Panc1 (cell line): ENCODE results near the gene IL17RB. TPM values are rescaled to one million over a fixed set of nuclear protein-coding genes. Genes with fewer than 3 reads are reported as not detected.

Source experiments
- ATAC-seq: fragments of 200-7000 bp; cut with Tn5 transposase; 2 replicates; pipeline ENCODE4 v1.9.1; 2020; ENCODE audit warnings: mild to moderate bottlenecking, moderate library complexity
- BruUV-seq: library from RNA; stranded (reverse); fragments of 400-500 nt; replicated peaks from 2 replicates; lab custom pipeline; 2021; lab: Mats Ljungman, UMichigan
- CTCF ChIA-PET: fragments of 300-600 bp; sonication (Branson Sonifier 250); formaldehyde crosslinking; loops from one replicate; lab custom pipeline; 2022; ENCODE audit warnings: antibody characterized with exemption; lab: Charles Lee
- POLR2A ChIA-PET: fragments of 300-600 bp; sonication (Branson Sonifier 250); formaldehyde crosslinking; loops from one replicate; lab custom pipeline; 2022; ENCODE audit warnings: antibody characterized with exemption; lab: Charles Lee
- DNase-seq: peaks from one replicate; pipeline ENCODE4 v3.0.0-alpha.2; 2010; ENCODE audit warnings: low read depth, low spot score
- H3K27ac ChIP-seq: 2 replicates; pipeline ENCODE4 v1.5.1; 2011; ENCODE audit warnings: mild to moderate bottlenecking, low read length, inconsistent platforms
- H3K27me3 ChIP-seq: fragments of 200-500 bp; sonication (Bioruptor generic); 2 replicates; pipeline ENCODE4 v1.6.0; 2014; ENCODE audit warnings: low read length, inconsistent platforms; ENCODE audit not compliant: control insufficient read depth, insufficient read depth
- H3K36me3 ChIP-seq: fragments of 200-500 bp; sonication (Bioruptor generic); 2 replicates; pipeline ENCODE4 v1.5.1; 2014; ENCODE audit warnings: inconsistent platforms, mild to moderate bottlenecking, low read length, moderate library complexity; ENCODE audit not compliant: control insufficient read depth, insufficient read depth
- H3K4me1 ChIP-seq: 2 replicates; pipeline ENCODE4 v1.5.1; 2011; ENCODE audit warnings: inconsistent platforms, mild to moderate bottlenecking, low read length, moderate library complexity; ENCODE audit not compliant: control insufficient read depth, insufficient read depth
- H3K4me3 ChIP-seq, 2 experiments: 2 replicates each; pipeline ENCODE4 v1.5.1; 2011 to 2012; ENCODE audit warnings: low read depth in 2 of 2, low read length in 2 of 2, mild to moderate bottlenecking in 2 of 2, inconsistent platforms in 1 of 2, moderate library complexity in 1 of 2
- H3K9me3 ChIP-seq: fragments of 200-500 bp; sonication (Bioruptor generic); 2 replicates; pipeline ENCODE4 v1.5.1; 2014; ENCODE audit warnings: low read depth, mild to moderate bottlenecking, inconsistent platforms, low read length, moderate library complexity; ENCODE audit not compliant: control insufficient read depth, insufficient read depth
- CTCF ChIP-seq: fragments of 450-650 bp; IDR thresholded peaks from 2 replicates; pipeline ENCODE4 v1.5.1; 2017; ENCODE audit warnings: mild to moderate bottlenecking
- POLR2AphosphoS5 ChIP-seq: IDR thresholded peaks from 2 replicates; pipeline ENCODE4 v1.6.1; 2012; ENCODE audit warnings: mild to moderate bottlenecking, low read depth, low read length, moderate library complexity
- REST ChIP-seq, 2 experiments: IDR thresholded peaks; 2 replicates each; pipeline ENCODE4 v1.6.1; 2011 to 2012; ENCODE audit warnings: low read depth in 2 of 2, control low read depth in 1 of 2, low read length in 1 of 2, mild to moderate bottlenecking in 1 of 2, moderate library complexity in 1 of 2; ENCODE audit not compliant: insufficient read depth in 1 of 2
- SIN3A ChIP-seq: IDR thresholded peaks from 2 replicates; pipeline ENCODE4 v1.6.1; 2012; ENCODE audit warnings: low read depth, mild to moderate bottlenecking, low read length, moderate library complexity, borderline replicate concordance; ENCODE audit not compliant: insufficient read depth
- TCF7L2 ChIP-seq: IDR thresholded peaks from 2 replicates; pipeline ENCODE4 v1.6.1; 2011; ENCODE audit warnings: mild to moderate bottlenecking, low read depth, low read length, inconsistent platforms
- in situ Hi-C: cut with HindIII; loops from 2 replicates; pipeline ENCODE4 v1.10.0; 2016; ENCODE audit warnings: low sequenced_read_pairs, low pct_unique_long_range_greater_than_20kb
- intact Hi-C: fragments of 100-400 bp; cut with micrococcal nuclease; formaldehyde crosslinking; loops from one replicate; pipeline ENCODE4 v1.10.0; 2022; ENCODE audit not compliant: unreplicated experiment
- total RNA-seq: library from RNA; stranded (reverse); gene quantifications from one replicate; pipeline ENCODE4 v1.2.1, GENCODE V29; 2021; ENCODE audit not compliant: unreplicated experiment

IL17RB gene
- total RNA-seq, 1 experiment from 2014 or later, result 15.9 TPM

GRCh38 chr3:53890726-53891475, 44.5 kb downstream of the IL17RB start:
- in situ Hi-C loops (no loop called here), intact Hi-C loops (no loop called here)
- Histone ChIP-seq H3K4me3 (peak overlapping the region; percentile 86 to 90), H3K27me3 (no peaks in the 10 kb centered on the region; the same call in 1 of the 2 replicates), H3K27ac (peak overlapping the region; percentile 79), H3K4me1 (peaks cover 10% of the 10 kb centered on the region), H3K36me3 (peaks cover 5% of the 10 kb centered on the region), H3K9me3 (no peaks in the 10 kb centered on the region)
- POLR2A ChIA-PET, result no interaction called here
- CTCF ChIA-PET, result no interaction called here
- BruUV-seq, result TSS peak; percentile 83
- ATAC-seq (0 out of 2 replicates have a peak, but pooled peaks have one; percentile 1), DNase-seq (no peak)
- TF ChIP-seq CTCF (no peak), SIN3A (no peak), REST (IDR thresholded peaks at IDR 0.05; ENCODE audit: insufficient read depth in 1 of 2, low read depth in 2 of 2, low read length in 1 of 2) (no peak), POLR2AphosphoS5 (no peak), TCF7L2 (no peak)

GRCh38 chr3:53891497-53892285, 45.3 kb downstream of the IL17RB start, which contains the start of gene SELENOK:
Gene SELENOK, minus strand, starts transcription at chr3:53891859.
- Histone ChIP-seq H3K4me3 (peak within 1 kb of the TSS; percentile 86 to 90), H3K27me3 (no peaks in the 10 kb centered on the region; the same call in 1 of the 2 replicates), H3K36me3 (peaks cover 5% of the 10 kb centered on the region), H3K27ac (peak within 1 kb of the TSS; percentile 91), H3K9me3 (no peaks in the 10 kb centered on the region), H3K4me1 (peaks cover 10% of the 10 kb centered on the region)
- intact Hi-C loops (no loop called here), in situ Hi-C loops (no loop called here)
- DNase-seq (peak; percentile 88), ATAC-seq (peak; percentile 99)
- TF ChIP-seq REST (IDR thresholded peaks at IDR 0.05; ENCODE audit: insufficient read depth in 1 of 2, low read depth in 2 of 2, low read length in 1 of 2) (no peak), SIN3A (peak; percentile 79; the same call in 1 of the 2 replicates), POLR2AphosphoS5 (peak; percentile 73)
- BruUV-seq, result no TSS peak
- CTCF ChIA-PET, result no interaction called here
- POLR2A ChIA-PET, result no interaction called here
